GM19467 (cell line): ENCODE data around the gene DPYSL4.

ENCODE experiments used
- ATAC-seq: cut with Tn5 transposase; IDR thresholded peaks from one replicate; pipeline ENCODE4 v1.9.1; 2021; ENCODE audit warnings: mild to moderate bottlenecking, moderate library complexity; ENCODE audit not compliant: unreplicated experiment

Gene DPYSL4

DNA sequence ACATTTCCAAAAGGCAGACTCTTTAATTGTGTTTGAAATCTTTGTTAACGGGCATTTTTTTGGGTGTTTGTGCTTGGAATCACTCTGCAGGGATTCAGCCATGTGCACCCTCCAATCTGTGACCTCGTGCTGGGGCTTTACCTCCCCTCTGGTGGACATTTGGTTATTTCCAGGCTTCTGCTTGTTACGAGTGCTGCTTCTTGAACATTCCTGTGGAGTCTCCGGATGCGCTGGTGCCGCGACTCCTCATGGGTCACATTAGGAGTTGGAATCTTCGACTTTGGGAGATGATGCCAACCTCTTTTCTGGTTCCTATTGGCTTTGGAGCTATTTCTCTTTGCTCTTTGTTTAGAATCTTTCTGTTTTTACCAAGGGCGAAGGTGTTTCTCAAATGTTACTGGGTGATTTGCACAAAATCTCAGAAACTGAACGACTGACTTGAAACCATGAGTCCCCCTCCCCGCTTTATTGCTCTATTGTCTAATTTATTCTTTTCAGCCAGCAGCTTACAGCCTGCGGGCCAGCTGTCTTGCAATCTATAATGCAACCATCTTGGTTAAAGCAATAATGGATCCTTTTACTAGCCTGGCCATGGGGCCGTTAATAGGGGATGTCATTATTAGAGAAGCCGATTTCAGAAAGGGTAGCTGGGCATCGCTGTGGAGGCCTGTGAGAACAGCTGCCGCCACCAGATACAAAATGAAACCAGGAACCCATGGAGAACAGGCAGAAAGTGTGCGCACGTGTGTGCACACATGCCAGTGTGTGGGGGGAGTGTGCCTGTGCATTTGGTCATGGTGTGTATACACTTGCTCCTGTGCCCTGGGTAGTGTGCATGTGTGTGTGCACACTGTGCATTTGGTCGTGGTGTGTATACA is 9.9 kb upstream of the DPYSL4 start:
- ATAC-seq: no peak

DNA sequence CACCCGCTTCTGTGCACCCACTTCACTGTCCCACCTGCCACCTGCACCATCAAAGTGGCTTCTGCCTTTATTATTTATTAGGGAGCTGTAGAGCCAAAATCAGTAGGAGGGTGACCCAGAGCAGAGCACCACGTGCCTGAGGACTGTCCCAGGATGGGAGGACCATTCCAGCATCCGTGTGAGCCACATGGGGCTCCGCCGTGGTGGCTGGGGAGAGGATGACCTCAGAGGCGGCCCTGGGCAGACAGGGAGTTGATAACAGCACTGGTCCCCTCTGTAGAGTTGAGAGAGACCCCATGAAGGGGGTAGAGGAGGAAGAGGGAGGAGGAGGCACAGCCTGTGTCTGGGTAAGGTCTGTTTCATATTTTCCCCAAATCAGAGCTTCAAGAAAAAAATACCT is 8.7 kb upstream of the DPYSL4 start:
- no peak for ATAC-seq

DNA sequence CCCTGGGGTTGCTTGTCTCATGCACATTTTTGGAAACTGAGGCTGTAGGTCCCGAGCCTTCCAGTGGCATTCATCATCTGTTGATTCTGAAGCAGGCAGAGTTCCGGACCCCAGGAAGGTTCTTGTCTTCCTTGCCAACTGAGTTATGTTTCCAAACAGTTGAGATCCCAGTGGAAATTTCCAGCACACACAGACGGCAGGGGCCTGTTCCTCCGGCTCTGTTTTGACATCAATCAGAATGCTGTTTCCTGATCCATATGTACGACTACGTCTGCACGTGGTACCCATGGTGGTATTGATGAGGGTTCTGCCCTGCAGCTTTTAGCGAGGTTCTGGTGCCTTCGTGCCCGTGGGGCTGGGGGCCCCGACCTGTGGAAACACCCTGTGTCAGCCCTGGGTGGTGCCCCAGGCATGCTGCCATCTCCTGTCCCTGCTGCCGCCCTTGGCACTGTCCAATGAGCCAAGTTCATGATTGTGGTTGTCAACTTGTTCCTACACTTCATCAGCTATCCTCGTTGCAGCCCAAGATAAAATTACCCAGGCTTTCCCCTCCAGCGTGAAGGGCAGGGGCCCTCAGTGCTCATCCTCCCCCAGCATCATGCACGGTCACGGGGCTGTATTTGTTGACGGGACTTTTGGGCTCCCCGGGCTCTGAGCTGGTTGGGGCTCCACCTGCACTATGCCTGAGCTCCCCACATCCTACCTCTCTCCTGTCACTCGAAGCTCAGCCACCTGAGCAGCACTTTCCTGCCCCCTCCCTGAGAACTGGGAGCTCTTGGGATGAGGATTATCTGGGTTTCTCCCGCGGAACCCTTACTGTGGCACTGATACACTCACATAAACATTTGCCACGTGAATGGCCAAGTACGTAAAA is 7.8 kb upstream of the DPYSL4 start:
- ATAC-seq: no peak

DNA sequence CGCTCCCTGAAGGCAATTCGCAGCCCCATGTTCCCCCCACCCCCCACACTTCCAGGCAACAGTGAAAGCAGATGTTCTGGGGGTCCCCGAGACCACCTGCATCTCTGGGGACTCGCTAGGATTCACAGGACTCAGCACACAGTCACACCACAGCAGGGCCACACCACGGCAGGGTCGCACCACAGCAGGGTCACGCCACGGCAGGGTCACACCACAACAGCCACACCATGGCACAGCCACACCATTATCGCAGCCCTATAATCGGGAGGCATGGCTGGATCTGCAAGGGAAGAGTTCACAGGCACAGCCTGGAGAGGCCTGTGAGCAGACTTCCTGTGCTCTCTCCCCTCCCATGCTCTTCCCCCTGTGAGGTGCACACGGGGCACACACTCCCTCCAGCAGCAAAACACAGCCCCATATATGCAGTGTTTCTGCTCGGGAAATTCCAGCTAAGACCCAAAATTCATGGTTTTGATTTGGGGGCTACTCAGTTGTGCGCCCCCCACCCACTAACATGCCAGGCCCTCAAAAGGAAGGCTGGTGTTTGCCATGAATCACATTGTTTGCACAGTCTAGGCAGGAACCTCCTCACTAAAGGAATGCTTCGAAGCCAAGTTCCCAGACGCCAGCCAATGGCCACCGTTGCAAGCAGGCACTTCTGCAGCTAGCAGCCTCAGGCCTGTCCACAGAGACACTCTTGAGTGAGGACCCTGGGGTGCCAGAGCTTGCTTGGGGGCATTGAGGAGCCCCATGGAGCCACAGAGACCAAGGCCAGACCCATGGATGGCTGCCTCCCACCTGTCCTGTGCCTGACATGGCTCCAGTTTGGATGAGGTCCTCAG is 7.0 kb upstream of the DPYSL4 start:
- ATAC-seq: no peak

DNA sequence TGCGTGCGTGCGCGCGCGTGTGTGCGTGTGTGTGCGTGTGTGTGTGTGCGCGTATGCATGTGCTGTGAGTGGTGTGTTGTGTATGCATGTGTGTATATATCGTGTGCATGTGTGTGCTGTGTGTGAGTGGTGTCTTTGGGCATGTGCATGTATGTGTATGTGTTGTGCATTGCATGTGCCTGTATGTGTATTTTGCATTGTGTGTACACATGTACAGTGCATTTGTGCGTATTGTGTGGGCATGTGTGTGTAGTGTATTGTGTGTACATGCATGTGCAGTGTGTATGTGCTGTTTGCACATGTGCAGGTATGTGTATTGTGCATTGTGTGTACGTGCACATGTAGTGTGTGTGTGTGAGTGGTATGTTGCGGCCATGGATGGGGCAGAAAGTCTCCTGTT is 6.0 kb upstream of the DPYSL4 start:
- no peak for ATAC-seq

DNA sequence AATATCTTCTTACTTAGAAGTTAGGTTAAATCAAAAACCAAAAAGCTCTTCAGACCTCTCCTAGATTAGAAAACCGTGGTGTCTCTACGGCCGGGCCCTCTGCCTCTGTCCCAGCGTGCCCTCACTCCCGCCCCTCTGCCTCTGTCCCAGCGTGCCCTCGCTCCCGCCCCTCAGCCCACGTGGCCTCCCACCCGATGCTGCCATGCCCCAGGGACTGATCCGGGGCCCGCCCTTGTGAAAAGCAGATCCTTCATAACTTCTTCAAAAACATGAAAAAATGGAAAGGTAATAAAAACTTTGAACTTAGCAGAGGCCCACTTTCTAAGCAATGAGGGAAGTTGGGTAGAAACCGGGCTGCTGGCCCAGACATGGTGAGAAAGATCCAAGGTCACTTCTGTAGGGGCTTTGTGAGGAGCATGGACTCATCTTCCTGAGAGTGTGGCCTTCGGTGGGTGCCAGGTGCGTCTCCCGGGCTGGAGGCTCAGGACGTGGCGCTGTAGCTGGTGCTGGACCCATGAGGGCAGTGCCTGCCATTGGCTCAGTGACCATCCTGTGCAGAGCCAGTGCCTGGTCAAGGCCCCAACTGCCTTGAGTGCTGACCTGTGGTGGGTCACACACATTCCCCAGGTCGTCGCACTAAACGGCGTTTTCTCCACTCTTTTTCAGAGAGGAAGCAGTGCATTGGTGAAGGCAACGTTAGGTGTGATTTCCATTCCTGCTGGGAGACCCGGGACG is 4.9 kb upstream of the DPYSL4 start:
- ATAC-seq: no peak

DNA sequence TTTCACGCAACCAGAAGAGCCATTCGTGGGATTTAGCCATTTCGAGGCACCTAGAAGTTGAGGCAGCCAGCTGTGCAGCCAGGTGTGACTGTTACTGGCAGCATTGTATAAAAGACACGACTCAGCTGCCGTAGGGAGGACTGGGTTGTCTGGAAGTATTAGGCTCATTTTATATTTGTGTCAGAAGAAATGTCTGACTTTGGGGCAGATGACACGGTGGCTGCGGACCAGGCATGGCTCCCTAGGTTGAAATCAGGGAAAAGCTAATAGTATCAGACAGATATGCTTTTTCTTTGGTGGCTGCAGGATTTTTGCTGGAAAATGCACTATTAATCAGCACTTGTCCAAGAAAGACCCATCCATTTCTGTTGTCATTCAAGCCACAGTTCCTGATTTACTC is 4.2 kb upstream of the DPYSL4 start:
- ATAC-seq: no peak

DNA sequence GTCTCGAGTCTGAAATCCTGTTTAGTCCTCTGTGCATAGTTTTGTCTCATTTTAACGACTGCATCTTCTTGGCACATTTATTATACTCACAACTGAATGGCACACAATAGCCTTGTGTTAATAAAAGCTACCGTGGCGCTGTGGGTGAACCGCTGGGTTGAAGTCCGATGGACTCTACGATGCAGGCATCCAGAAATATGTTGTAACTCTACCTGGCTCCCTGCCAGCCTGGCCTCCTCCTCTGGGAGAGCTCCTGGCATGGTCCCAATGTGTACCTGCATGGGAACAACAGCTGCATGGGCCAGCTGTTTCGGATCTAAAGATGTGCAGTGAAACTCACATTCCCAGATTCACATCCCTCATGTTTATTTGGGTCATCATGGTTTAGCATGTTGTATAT is 3.7 kb upstream of the DPYSL4 start:
- ATAC-seq: no peak

DNA sequence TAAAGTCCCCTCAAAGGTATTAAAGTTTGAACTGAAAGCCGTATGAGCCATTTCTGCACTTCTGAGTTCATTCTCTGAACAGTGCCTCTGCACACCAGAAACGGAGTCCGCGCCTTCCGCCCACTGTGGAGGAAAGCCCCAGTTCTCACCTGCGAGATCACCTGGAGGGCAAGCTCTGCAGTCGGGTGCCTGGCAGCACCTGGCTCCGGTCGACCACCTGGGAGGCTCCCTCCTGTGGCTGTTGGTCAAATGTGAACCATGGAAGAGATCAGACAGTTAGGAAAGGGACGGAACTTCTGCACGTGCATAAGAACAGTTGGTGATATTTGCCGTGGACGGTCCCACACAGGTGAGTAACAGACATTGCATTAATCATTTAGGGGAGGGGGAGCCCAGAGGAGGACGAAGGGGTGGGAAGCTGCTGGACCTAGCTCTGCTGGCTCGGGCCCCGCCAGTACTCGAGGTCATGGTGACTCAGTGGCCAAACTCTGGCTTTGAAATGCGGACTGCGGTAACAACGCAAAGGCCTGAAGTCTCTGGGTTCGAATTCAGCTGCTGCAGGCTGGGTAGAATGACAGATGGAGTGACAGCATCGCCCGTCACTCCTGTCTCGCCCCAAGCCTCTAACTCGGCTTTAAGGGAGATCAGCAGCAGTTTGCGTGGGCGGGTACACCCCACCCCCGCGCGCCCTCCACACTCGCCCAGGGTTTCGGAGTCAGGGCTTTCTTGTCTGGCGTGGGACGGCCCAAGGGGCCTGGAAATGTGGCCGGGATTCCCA is 1.7 kb upstream of the DPYSL4 start:
- no peak for ATAC-seq

DNA sequence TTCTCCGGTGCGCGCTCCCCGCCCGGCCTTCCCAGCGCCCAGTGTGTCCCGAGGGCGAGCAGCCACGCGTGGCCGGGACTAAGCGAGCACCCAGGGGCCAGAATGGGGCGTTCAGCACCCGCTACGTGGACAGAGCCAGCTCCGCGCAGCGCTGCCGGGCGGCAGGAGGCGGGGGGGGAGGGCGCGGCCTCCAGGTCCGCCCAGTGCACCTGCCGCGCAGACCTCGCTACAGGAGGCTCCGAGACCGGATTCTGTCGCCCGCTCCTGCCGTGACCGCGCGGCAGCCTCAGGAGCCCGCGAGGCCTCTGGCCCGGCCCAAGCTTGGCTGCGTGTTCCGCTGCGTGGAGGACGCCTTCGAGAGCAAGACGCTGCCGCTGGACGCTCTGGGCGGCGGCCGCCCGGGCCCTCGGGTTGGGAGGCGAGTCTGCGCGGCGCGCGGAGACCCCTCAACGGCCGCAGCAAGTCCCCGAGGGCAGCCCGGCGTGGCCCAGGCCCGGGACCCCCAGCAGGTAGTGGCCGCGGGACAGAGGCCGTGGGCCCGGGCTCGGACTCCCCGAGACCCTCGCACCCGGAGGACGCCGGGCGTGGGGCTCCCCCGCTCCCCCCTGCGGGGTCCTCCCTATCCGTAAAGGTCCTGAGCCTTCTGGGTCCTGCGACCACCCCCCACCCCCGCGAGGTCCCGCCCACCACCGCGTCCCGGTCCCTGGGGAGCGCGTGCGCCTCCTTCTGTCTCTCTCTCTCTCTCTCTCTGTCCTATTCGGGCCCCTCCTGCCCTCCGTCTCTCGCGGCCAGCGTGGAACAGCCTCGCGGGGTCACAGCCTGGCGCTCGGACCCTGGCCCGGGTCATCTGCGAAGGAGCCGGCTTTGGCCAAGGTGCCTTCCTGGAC is 904 bp upstream of the DPYSL4 start:
- no peak for ATAC-seq

DNA sequence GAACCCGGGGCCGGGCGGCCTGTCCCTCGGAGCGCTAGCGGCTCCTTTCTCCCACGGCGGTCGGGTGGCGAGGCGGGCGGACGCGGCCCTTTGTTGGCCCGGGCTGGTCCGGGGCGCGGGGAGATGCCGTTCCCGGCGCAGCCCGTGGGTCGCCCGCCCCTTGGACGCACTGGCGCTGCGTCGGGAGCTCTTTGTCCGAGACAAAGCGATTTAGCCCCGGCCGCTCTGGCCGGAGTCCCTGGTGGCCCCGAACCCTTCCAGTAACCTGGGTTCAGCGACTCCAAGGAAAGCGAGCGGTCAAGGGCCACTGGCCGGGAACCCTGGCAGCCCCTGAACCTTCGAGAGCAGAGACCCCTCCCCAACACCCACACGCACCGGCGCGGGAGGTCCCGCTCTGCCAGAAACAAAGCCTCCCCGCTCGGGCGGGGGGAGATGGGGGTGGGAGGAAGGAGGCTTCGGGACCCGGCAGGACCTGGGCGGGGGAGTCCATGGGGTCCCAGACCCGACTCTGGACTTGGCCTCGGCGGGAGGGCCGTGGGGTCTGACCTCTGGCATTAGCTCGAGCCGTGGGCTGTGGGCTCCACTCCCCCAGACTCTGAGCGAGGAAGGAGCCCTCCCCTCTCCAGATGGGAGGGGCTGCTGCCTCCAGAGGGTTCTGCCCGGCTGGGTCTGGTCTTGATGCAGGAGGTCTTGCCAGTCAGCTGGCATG is 836 bp downstream of the DPYSL4 start:
- ATAC-seq: no peak

DNA sequence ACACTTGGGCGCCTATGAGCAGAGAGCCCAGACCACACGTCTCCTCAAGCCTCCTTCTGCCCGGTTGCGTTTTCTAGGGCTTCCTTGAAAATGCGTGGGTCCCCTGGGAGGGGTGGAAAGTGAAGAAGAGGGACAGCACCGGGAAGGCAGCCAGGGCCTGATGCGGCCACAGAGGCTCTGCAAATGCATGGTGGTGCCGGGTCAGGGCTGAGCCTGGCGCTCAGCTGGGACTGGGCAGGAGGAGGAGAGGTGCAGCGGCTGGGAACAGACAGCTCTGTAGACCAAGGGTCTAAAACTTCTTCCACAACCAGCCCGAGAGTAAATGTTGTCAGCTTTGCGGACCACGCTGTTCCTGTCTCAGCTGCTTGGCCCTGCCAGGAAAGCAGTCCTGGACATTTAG is 1.6 kb downstream of the DPYSL4 start:
- ATAC-seq: no peak

DNA sequence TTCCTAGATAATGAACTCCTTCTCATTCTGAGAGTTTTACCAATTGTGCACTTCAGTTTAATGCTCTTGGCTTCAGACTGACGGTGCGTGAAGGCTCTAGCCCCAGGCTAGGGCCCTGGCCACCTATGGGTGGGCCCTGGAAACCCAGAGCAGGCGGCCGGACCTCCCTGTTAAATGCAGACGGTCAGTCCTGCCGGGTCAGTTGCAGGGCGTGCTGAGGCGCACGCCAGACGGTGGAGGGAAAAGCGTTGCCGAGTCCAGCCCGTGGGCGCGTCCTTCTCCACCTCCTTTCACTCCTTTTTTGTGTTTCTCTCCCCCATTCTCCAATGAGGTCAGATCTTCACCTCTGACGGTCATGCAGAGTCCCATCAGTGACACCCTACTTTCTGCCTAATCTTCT is 2.3 kb downstream of the DPYSL4 start:
- ATAC-seq: no peak

DNA sequence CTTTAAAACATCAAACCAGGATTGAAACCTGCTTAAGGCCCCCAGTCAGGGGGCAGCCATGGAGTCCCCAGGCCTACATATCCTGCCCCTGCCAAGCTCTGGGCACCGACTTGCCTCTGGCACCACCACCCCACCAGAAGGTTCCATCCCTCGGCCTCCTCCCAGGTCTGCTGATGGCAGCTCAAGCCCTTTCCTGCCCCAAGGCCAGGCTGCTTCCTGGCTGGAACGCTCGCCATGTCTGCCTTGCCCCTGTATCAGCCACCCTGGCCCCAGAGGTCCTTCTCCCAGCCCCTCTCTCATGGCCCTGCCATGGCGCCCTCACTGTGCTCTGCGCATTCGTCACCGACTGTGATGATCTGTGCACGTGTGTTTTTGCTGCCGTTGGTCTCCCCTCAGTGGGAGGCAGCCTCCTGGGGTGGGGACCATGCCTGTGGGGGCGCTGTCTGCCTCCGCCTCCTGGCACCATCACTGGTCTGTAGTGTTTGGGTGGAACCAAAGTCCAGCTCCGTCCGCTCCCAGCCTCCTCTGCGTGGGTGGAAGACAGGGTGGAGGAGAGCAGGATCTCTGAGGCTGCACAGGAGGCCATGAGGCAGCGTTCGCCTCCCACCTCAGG is 3.2 kb downstream of the DPYSL4 start:
- no peak for ATAC-seq

DNA sequence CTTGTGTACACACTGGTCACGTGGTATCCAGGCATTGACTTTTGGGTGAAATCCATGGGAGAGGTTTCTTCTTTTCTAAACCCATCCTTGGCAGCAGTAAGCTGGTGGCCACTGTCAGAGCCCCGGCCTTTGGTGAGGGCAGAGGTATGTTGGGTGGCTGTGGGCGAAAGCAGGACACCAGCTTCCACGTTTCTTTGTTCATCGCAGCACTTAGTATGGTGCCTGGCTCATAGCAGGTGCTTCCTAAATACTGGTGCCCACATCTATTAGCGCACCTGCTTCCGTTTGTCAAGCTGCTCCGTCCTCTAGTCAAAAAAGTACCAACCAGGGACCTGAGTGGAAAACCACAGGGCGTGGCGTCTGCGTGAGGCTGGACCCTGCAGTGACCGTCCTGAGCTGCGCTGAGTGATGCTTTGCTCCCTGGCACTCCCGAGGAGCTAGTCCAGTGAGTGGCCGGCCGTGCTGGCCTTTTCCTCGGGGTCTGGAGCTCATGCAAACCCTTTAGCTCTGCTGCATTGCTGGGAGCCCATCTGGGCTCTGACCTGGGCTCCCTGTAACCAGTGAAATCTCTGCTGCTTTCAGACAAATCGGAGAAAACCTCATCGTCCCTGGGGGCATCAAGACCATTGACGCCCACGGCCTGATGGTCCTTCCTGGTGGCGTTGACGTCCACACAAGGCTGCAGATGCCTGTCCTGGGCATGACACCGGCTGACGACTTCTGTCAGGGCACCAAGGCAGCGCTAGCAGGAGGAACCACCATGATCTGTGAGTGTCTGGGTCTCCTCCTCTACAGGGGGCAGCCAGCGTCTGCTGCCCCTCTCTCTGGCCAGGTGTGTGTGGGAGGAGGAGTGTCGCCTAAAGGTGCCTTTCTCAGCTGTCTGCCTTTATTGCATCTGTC is 5.6 kb downstream of the DPYSL4 start:
- no peak for ATAC-seq

DNA sequence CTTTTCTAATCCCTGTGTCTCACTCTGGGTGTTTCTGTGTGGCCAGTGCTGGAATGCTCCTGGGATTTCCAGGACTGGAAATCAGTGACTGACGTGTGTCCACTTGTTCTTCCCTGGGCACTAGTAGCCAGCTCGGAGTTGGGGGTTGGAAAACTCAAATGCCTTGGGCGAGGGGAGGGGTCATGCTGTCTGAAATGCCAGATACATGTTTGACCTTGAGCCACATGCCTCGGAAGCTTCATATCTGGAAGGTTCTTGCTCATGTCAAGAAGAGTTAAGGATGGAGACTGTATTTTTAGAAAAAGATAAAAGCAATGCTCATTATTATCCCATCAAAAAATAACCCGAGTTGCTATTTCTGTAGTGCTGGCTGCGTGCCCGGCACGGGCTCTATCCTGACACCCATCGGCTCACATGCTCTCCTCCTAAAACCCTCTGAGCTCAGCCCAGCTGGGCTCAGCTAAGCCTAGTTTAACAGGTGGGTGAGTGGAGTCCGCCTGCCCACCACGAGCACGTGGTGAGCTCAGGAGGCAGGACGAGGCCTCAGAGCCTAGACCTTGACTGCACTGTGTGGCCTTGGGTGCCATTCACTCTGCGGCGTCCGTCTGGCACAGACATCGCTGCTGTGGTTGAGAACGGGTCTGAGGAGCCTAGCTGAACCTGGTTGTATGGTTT is 6.4 kb downstream of the DPYSL4 start:
- no peak for ATAC-seq
